Mucosa of descending colon (tissue), 3 donors: ENCODE data around the gene KCNIP1. TPM values are rescaled to one million over a fixed set of nuclear protein-coding genes. Genes with fewer than 3 reads are reported as not detected.

Experiments
- ATAC-seq: fragments of 200-7000 bp; cut with Tn5 transposase; one replicate; pipeline ENCODE4 v1.9.1; 2020; ENCODE audit warnings: mild to moderate bottlenecking, moderate library complexity
- DNase-seq, 3 donors: peaks; one replicate each; pipeline ENCODE4 v3.0.0-alpha.2; 2020
- H3K36me3 ChIP-seq: fragments of 200-600 bp; one replicate; pipeline ENCODE4 v1.8.0; 2021; ENCODE audit warnings: low read depth, mild to moderate bottlenecking
- H3K4me1 ChIP-seq: fragments of 200-600 bp; one replicate; pipeline ENCODE4 v1.8.0; 2021; ENCODE audit warnings: low read depth, mild to moderate bottlenecking
- H3K4me3 ChIP-seq: fragments of 200-600 bp; one replicate; pipeline ENCODE4 v1.8.0; 2021; ENCODE audit warnings: mild to moderate bottlenecking
- H3K9me3 ChIP-seq: fragments of 200-600 bp; one replicate; pipeline ENCODE4 v1.8.0; 2021; ENCODE audit warnings: mild to moderate bottlenecking
- intact Hi-C, 2 donors: fragments of 100-400 bp; cut with DNase I in 1 of 2; cut with micrococcal nuclease in 1 of 2; formaldehyde crosslinking; loops; one replicate each; pipeline versions ENCODE4 v1.11.0 to v1.11.1; 2022; cut with DNase I, micrococcal nuclease
- total RNA-seq, 3 donors: library from RNA; stranded (reverse); fragmentation: NEBNext Ultra II Directional in 2 of 3; extraction: Animal tissue kit (Norgen Biotek cat#: 25700) in 2 of 3; gene quantifications; one replicate each; pipeline versions ENCODE4 v1.2.1 to v1.2.4, GENCODE V29; 2021 to 2023
- TF ChIP-seq, protein P1 (sequence below): fragments of 200-600 bp; IDR thresholded peaks from one replicate; pipeline ENCODE4 v1.8.0; 2022; ENCODE audit warnings: antibody characterized with exemption, mild to moderate bottlenecking
- donor health status: DM: no; HTN: no; CAD: no; lungs with moderate emphysema.
- donor health status: DM: no; HTN: no; CAD: no.
- donor health status: DM: no; HTN: yes; CAD: no.

The KCNIP1 gene
- total RNA-seq, 3 donors from 2014 or later, result 0.79 TPM; not detected in 2

DNA sequence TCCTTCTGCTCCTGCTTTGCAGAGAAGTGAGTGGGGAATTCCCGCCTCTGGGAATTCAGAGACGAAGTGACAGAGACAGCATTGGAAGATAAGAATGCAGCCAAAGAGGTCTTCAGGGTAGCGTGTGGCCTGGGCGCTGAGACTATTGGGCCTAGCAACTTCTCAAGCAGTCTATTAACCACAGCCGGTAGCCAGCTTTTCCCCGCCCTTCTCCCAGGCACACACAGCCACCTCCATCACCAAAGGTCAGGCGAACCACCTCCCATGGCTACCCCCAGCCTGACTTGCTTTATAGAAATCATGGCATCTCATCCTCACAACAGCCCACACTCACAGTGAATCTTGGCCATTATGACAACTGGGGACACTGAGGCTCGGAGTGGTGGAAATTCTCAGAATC lies 124.2 kb downstream of the KCNIP1 start:
- H3K4me1 ChIP-seq, result no peaks in the 10 kb centered on the region
- no peak overlapping the region for H3K4me3 ChIP-seq
- TF ChIP-seq, protein P1, sequence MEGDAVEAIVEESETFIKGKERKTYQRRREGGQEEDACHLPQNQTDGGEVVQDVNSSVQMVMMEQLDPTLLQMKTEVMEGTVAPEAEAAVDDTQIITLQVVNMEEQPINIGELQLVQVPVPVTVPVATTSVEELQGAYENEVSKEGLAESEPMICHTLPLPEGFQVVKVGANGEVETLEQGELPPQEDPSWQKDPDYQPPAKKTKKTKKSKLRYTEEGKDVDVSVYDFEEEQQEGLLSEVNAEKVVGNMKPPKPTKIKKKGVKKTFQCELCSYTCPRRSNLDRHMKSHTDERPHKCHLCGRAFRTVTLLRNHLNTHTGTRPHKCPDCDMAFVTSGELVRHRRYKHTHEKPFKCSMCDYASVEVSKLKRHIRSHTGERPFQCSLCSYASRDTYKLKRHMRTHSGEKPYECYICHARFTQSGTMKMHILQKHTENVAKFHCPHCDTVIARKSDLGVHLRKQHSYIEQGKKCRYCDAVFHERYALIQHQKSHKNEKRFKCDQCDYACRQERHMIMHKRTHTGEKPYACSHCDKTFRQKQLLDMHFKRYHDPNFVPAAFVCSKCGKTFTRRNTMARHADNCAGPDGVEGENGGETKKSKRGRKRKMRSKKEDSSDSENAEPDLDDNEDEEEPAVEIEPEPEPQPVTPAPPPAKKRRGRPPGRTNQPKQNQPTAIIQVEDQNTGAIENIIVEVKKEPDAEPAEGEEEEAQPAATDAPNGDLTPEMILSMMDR, result no peak
- H3K9me3 ChIP-seq, result no peaks in the 10 kb centered on the region
- ATAC-seq, result no peak
- DNase-seq, result no peak
- intact Hi-C loops, result loop anchor here (5.0 to 10.0 kb wide), 2 partner anchors 191 to 193 kb away; no protein-coding TSS in a partner anchor
- no peaks in the 10 kb centered on the region for H3K36me3 ChIP-seq

GRCh38 chr5:170628691-170629565 lies 125.1 kb downstream of the KCNIP1 start:
- Histone ChIP-seq H3K9me3 (no peaks in the 10 kb centered on the region), H3K4me1 (peaks cover 6% of the 10 kb centered on the region), H3K4me3 (no peak overlapping the region), H3K36me3 (no peaks in the 10 kb centered on the region)
- no peak for ATAC-seq
- DNase-seq, result no peak
- intact Hi-C loops, result loop anchor here (5.0 to 10.0 kb wide), 2 partner anchors 192 to 194 kb away; no protein-coding TSS in a partner anchor
- TF ChIP-seq, protein P1, result no peak

DNA sequence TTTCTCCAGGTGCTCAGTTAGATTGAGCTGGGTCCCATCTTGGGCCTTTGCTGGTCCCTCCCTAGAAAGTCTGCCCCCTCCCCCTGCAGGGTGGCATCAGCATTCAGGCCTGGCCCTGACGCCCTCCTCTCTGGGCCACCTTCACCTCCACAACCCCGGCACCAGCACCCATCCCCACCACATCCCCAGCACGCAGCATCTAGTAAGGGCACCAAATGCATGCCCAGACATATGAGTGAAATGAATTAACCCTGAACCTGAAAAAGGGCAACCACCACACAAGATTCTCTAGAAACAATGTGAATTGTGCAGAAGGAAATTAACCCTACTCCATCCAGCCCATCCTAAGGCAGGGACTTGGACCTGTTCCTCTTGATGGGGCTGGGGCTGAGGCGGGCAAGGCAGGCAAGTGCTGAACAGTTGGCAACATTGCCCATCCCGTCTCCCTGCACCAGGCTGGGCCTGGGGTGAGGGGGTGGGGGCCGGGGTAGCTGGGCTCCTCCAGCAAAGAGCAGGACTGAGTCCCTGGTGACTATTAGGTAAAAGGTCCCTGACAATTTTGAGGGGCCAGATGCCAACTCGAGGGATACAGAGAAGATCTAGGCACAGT lies 125.9 kb downstream of the KCNIP1 start:
- no peak for DNase-seq
- ATAC-seq, result no peak
- Histone ChIP-seq H3K36me3 (no peaks in the 10 kb centered on the region), H3K4me1 (peaks cover 9% of the 10 kb centered on the region), H3K9me3 (no peaks in the 10 kb centered on the region), H3K4me3 (no peak overlapping the region)
- intact Hi-C loops, result loop anchor here (5.0 to 10.0 kb wide), 2 partner anchors 192 to 195 kb away; no protein-coding TSS in a partner anchor
- TF ChIP-seq, protein P1, result no peak

DNA sequence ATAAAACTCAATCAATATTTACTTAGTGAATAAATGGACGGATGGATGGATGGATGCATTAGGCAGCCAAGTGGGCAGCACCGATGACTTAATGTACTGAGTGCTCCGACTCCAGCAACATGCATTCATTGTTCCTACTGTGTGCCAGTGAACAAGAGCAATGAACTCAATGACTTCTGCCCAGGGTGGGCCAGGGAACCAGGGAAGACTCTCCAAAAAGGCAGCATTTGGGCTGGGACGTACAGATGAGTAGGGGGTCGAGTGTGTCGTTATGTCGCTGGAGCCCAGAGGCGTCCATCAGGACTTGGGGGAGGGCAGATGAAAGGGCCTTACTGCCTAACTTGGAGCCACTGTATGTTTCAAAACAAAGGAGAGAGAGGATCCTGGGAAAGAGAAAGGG lies 126.4 kb downstream of the KCNIP1 start:
- TF ChIP-seq, protein P1, result no peak
- Histone ChIP-seq H3K9me3 (no peaks in the 10 kb centered on the region), H3K4me1 (peaks cover 9% of the 10 kb centered on the region), H3K36me3 (no peaks in the 10 kb centered on the region), H3K4me3 (no peak overlapping the region)
- intact Hi-C loops, result no loop called here
- DNase-seq (no peak), ATAC-seq (no peak)

GRCh38 chr5:170630711-170631141 lies 126.9 kb downstream of the KCNIP1 start:
- intact Hi-C loops, result no loop called here
- DNase-seq, result no peak

More at GRCh38 chr5:170630711-170631141, 126.9 kb downstream of the KCNIP1 start:
- no peaks in the 10 kb centered on the region for H3K36me3 ChIP-seq
- H3K4me1 ChIP-seq, result peaks cover 9% of the 10 kb centered on the region
- ATAC-seq, result peak; percentile 31
- H3K9me3 ChIP-seq, result no peaks in the 10 kb centered on the region
- no peak overlapping the region for H3K4me3 ChIP-seq
- TF ChIP-seq, protein P1, result no peak
